Measurements from ENCODE around the gene SERPINA12. TPM values are rescaled to one million over a fixed set of nuclear protein-coding genes. Genes with fewer than 3 reads are reported as not detected.

The SERPINA12 gene
- total and polyA plus RNA-seq, 2 donors (not counting 1 experiment from before 2014, with no cell fraction given): not detected

DNA sequence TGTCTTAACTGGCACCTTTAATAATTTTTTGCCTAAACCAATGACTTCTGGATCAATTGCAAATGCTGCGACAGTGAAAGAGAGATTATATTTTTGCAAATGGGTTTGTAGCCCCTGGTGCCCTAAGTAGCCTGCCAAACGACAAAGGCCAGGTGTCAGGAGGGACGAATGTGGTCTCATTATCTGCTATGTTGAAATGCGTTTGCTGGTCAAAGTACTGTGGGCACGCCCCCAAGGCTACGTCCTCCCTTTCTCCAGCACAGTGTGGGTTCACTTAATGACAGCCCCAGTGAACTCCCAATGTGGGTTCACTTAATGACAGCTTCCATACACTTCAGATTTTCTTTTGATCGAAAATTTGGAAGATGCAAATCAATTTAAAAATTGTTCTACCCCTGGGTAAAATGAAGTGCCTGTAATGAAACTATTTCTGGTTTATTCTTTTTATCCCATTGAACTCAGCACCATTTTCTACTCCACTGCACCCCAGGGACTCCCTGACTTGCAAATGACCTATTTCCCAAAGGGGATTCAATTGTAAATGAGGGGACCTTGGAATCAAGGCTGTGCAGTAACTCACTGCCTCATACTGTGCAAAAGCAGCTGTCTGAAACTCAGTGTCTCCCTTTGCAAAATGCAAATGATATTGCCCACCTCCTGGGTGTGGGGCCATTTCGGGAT is 58.0 kb downstream of the SERPINA12 start:
- H3K9ac ChIP-seq (ENCODE audit: insufficient read depth, low read length): no peak overlapping the region
- no peak overlapping the region for H3K27ac ChIP-seq (ENCODE audit: insufficient read depth, low read length)
- no peak for DNase-seq (ENCODE audit: low read depth in 2 of 2)
- H3K4me3 ChIP-seq (replicated peaks in 1 of 4; ENCODE audit: control extremely low read depth in 1 of 4, insufficient read depth in 1 of 4, low read depth in 3 of 4, low read length in 4 of 4): no peak overlapping the region
- no peaks in the 10 kb centered on the region for H3K4me1 ChIP-seq (ENCODE audit: control insufficient read depth, extremely low read depth, insufficient read depth, low read length)
- no peak overlapping the region for H3K4me2 ChIP-seq (ENCODE audit: extremely low read depth, insufficient read depth, low read length)
- no peak overlapping the region for H2AFZ ChIP-seq (ENCODE audit: low read length)
- H4K20me1 ChIP-seq (ENCODE audit: control insufficient read depth, extremely low read depth, insufficient read depth, low read length): no peaks in the 10 kb centered on the region
- H3K9me3 ChIP-seq (ENCODE audit: control insufficient read depth, insufficient read depth, low read depth, low read length): no peaks in the 10 kb centered on the region
- TF ChIP-seq, protein P1, sequence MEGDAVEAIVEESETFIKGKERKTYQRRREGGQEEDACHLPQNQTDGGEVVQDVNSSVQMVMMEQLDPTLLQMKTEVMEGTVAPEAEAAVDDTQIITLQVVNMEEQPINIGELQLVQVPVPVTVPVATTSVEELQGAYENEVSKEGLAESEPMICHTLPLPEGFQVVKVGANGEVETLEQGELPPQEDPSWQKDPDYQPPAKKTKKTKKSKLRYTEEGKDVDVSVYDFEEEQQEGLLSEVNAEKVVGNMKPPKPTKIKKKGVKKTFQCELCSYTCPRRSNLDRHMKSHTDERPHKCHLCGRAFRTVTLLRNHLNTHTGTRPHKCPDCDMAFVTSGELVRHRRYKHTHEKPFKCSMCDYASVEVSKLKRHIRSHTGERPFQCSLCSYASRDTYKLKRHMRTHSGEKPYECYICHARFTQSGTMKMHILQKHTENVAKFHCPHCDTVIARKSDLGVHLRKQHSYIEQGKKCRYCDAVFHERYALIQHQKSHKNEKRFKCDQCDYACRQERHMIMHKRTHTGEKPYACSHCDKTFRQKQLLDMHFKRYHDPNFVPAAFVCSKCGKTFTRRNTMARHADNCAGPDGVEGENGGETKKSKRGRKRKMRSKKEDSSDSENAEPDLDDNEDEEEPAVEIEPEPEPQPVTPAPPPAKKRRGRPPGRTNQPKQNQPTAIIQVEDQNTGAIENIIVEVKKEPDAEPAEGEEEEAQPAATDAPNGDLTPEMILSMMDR (conservative IDR thresholded peaks at IDR 0.05 in 1 of 2, IDR thresholded peaks at IDR 0.05 in 1 of 2; ENCODE audit: low read depth in 1 of 2, low read length in 2 of 2): no peak
- TF ChIP-seq EZH2 (IDR thresholded peaks at IDR 0.05; ENCODE audit: low read length, missing control alignments): no peak
- no peaks in the 10 kb centered on the region for H3K27me3 ChIP-seq (ENCODE audit: control insufficient read depth, insufficient read depth, low read length)
- no peaks in the 10 kb centered on the region for H3K79me2 ChIP-seq (ENCODE audit: control insufficient read depth, insufficient read depth, low read length)
- H3K36me3 ChIP-seq (ENCODE audit: control insufficient read depth, insufficient read depth, low read length): no peaks in the 10 kb centered on the region

DNA sequence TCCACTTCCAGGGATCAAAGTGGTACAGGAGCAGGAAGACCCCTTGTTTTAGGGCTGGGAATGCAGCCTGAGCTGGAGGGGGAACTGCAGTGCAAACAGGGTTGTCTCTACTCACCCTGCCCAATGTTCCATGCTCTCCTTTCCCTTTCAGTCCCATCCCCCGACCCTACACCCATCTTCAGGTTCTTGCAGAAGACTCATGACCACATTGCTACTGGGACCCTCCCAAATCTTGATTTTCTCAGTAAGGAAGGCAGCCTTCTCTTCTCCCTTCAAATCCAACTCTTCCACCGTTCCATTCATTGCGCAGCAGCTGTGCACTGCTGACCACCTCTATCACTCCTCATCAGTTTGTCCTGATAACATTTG is 58.6 kb downstream of the SERPINA12 start:
- Histone ChIP-seq H3K27me3 (ENCODE audit: control insufficient read depth, insufficient read depth, low read length) (no peaks in the 10 kb centered on the region), H3K36me3 (ENCODE audit: control insufficient read depth, insufficient read depth, low read length) (no peaks in the 10 kb centered on the region), H2AFZ (ENCODE audit: low read length) (no peak overlapping the region), H3K9me3 (ENCODE audit: control insufficient read depth, insufficient read depth, low read depth, low read length) (no peaks in the 10 kb centered on the region), H3K4me3 (replicated peaks in 1 of 4; ENCODE audit: control extremely low read depth in 1 of 4, insufficient read depth in 1 of 4, low read depth in 3 of 4, low read length in 4 of 4) (no peak overlapping the region), H3K9ac (ENCODE audit: insufficient read depth, low read length) (no peak overlapping the region), H3K79me2 (ENCODE audit: control insufficient read depth, insufficient read depth, low read length) (no peaks in the 10 kb centered on the region), H3K4me2 (ENCODE audit: extremely low read depth, insufficient read depth, low read length) (no peak overlapping the region), H3K27ac (ENCODE audit: insufficient read depth, low read length) (no peak overlapping the region), H3K4me1 (ENCODE audit: control insufficient read depth, extremely low read depth, insufficient read depth, low read length) (no peaks in the 10 kb centered on the region), H4K20me1 (ENCODE audit: control insufficient read depth, extremely low read depth, insufficient read depth, low read length) (no peaks in the 10 kb centered on the region)
- TF ChIP-seq EZH2 (IDR thresholded peaks at IDR 0.05; ENCODE audit: low read length, missing control alignments): no peak
- TF ChIP-seq, protein P1 (conservative IDR thresholded peaks at IDR 0.05 in 1 of 2, IDR thresholded peaks at IDR 0.05 in 1 of 2; ENCODE audit: low read depth in 1 of 2, low read length in 2 of 2): no peak
- no peak for DNase-seq (ENCODE audit: low read depth in 2 of 2)

DNA sequence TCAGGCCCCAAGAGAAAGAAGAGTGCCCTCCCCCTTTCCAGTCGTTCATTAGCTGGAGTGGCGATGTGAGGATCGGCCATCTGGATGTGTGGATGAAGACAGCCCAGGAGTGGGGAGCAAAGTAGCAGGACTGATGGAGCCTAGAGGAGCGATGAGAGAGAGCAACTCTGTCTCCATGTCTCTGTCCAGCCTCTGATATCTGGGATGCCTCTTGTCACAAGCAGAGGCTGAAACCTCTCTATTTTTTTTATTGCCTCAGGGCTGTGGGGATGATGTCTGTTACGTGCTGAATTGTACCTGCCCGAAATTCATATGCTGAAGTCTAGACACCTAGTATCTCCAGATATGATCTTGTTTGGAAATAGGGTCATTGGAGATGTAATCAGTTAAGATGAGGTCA is 59.3 kb downstream of the SERPINA12 start:
- Histone ChIP-seq H3K9me3 (ENCODE audit: control insufficient read depth, insufficient read depth, low read depth, low read length) (no peaks in the 10 kb centered on the region), H2AFZ (ENCODE audit: low read length) (no peak overlapping the region), H4K20me1 (ENCODE audit: control insufficient read depth, extremely low read depth, insufficient read depth, low read length) (no peaks in the 10 kb centered on the region), H3K36me3 (ENCODE audit: control insufficient read depth, insufficient read depth, low read length) (no peaks in the 10 kb centered on the region), H3K27ac (ENCODE audit: insufficient read depth, low read length) (no peak overlapping the region), H3K4me2 (ENCODE audit: extremely low read depth, insufficient read depth, low read length) (no peak overlapping the region), H3K4me1 (ENCODE audit: control insufficient read depth, extremely low read depth, insufficient read depth, low read length) (no peaks in the 10 kb centered on the region), H3K9ac (ENCODE audit: insufficient read depth, low read length) (no peak overlapping the region), H3K27me3 (ENCODE audit: control insufficient read depth, insufficient read depth, low read length) (no peaks in the 10 kb centered on the region), H3K4me3 (replicated peaks in 1 of 4; ENCODE audit: control extremely low read depth in 1 of 4, insufficient read depth in 1 of 4, low read depth in 3 of 4, low read length in 4 of 4) (no peak overlapping the region), H3K79me2 (ENCODE audit: control insufficient read depth, insufficient read depth, low read length) (no peaks in the 10 kb centered on the region)
- TF ChIP-seq, protein P1 (conservative IDR thresholded peaks at IDR 0.05 in 1 of 2, IDR thresholded peaks at IDR 0.05 in 1 of 2; ENCODE audit: low read depth in 1 of 2, low read length in 2 of 2): no peak
- no peak for TF ChIP-seq EZH2 (IDR thresholded peaks at IDR 0.05; ENCODE audit: low read length, missing control alignments)
- DNase-seq (ENCODE audit: low read depth in 2 of 2): no peak
